ENCODE measurements around the gene SLIT3.

GRCh38 chr5:168972731-168973130 lies 328.2 kb downstream of the SLIT3 start:
- TF ChIP-seq CTCF (conservative IDR thresholded peaks at IDR 0.05; ENCODE audit: low read depth in 2 of 2) (no peak), POLR2AphosphoS5 (IDR thresholded peaks at IDR 0.05; ENCODE audit: low read depth) (no peak), CREB1 (CRISPR knock-in tag; IDR thresholded peaks at IDR 0.05; ENCODE audit: low read depth) (no peak), REST (IDR thresholded peaks at IDR 0.05; ENCODE audit: unreplicated experiment) (no peak), EZH2 (IDR thresholded peaks at IDR 0.05; ENCODE audit: low read depth, unreplicated experiment) (no peak), EZH2phosphoT487 (IDR thresholded peaks at IDR 0.05; ENCODE audit: unreplicated experiment) (no peak), NANOG (IDR thresholded peaks at IDR 0.05; ENCODE audit: borderline replicate concordance) (no peak), JUNB (IDR thresholded peaks at IDR 0.05; ENCODE audit: unreplicated experiment) (no peak), STAT1 (IDR thresholded peaks at IDR 0.05; ENCODE audit: unreplicated experiment) (no peak), ZNF114 (CRISPR knock-in tag; IDR thresholded peaks at IDR 0.05) (no peak)

Measured in GM23338 (cell line).